K562 (cell line): ENCODE measurements around the gene BNIP3. TPM values are rescaled to one million over a fixed set of nuclear protein-coding genes. Genes with fewer than 3 reads are reported as not detected.

Experiments
- ATAC-seq: fragments of 200-7000 bp; cut with Tn5 transposase; 3 replicates; pipeline ENCODE4 v1.9.1; 2020; ENCODE audit warnings: moderate library complexity
- BruUV-seq: library from RNA; stranded (reverse); fragments of 400-500 nt; replicated peaks from 2 replicates; lab custom pipeline; 2021; lab: Mats Ljungman, UMichigan
- CTCF ChIA-PET: fragments of 300-600 bp; formaldehyde crosslinking; extraction: SDS; loops from one replicate; lab custom pipeline; 2021; ENCODE audit warnings: low intra/inter-chr PET ratio; lab: Yijun Ruan, JAX
- POLR2A ChIA-PET: fragments of 300-600, 350-650 bp; sonication (Branson Sonifier 250); formaldehyde crosslinking; extraction: SDS; loops from one replicate; lab custom pipeline; 2021; ENCODE audit warnings: antibody characterized with exemption, inconsistent platforms; lab: Yijun Ruan, JAX
- DNase-seq, 4 experiments: peaks; one replicate each; pipeline versions ENCODE4 v3.0.0 to v3.0.0-alpha.2; 2011 to 2018; ENCODE audit warnings: low spot score in 3 of 4, mixed read lengths in 3 of 4; ENCODE audit errors: extremely low read depth in 1 of 4
- FAIRE-seq: peaks from 2 replicates; lab custom pipeline; 2011; peaks lifted over from hg19 to GRCh38; lab: Jason Lieb, UNC
- H2AFZ ChIP-seq: 2 replicates; pipeline ENCODE4 v1.6.0; 2011; ENCODE audit warnings: low read depth, low read length, control low read depth, inconsistent platforms
- H3K27ac ChIP-seq: fragments of 200-600 bp; 3 replicates; pipeline ENCODE4 v1.8.0; 2011; ENCODE audit warnings: low read depth, mild to moderate bottlenecking, control low read depth, inconsistent platforms, low read length, moderate library complexity, mixed read lengths; ENCODE audit errors: extremely low read depth
- H3K27me3 ChIP-seq, 2 experiments: fragments of 300-600 bp in 1 of 2; 2 replicates in 1 of 2; 3 replicates in 1 of 2; pipeline versions ENCODE4 v1.6.0 to v1.8.0; 2011; ENCODE audit warnings: inconsistent platforms in 2 of 2, low read length in 2 of 2, mild to moderate bottlenecking in 1 of 2, mixed read lengths in 1 of 2, moderate library complexity in 1 of 2; ENCODE audit not compliant: control insufficient read depth in 2 of 2, insufficient read depth in 2 of 2
- H3K36me3 ChIP-seq: fragments of 300-600 bp; 3 replicates; pipeline ENCODE4 v1.8.0; 2011; ENCODE audit warnings: mild to moderate bottlenecking, low read length, inconsistent platforms; ENCODE audit not compliant: control insufficient read depth, insufficient read depth
- H3K4me1 ChIP-seq, 2 experiments: fragments of 200-600 bp in 1 of 2; replicated peaks in 1 of 2; 2 replicates in 1 of 2; 3 replicates in 1 of 2; pipeline versions ENCODE4 v1.5.1 to v1.8.0; 2011; ENCODE audit warnings: inconsistent platforms in 2 of 2, low read length in 2 of 2, mild to moderate bottlenecking in 1 of 2, mixed read lengths in 1 of 2, moderate library complexity in 1 of 2; ENCODE audit not compliant: control insufficient read depth in 2 of 2, insufficient read depth in 2 of 2
- H3K4me2 ChIP-seq: 2 replicates; pipeline ENCODE4 v1.6.1; 2011; ENCODE audit warnings: low read length, control low read depth, inconsistent platforms, mixed read lengths; ENCODE audit not compliant: insufficient read depth
- H3K4me3 ChIP-seq: fragments of 200-600 bp; sonication (generic), shearing (Covaris generic); 2 replicates; pipeline ENCODE4 v1.5.1; 2016; ENCODE audit warnings: control low read depth, inconsistent platforms
- H3K79me2 ChIP-seq: fragments of 200-600 bp; 3 replicates; pipeline ENCODE4 v1.8.0; 2011; ENCODE audit warnings: low read length, inconsistent platforms; ENCODE audit not compliant: control insufficient read depth, insufficient read depth
- H3K9ac ChIP-seq, 2 experiments: 2 replicates each; pipeline versions ENCODE4 v1.6.0 to v1.6.1; 2011; ENCODE audit warnings: low read depth in 2 of 2, low read length in 2 of 2, control low read depth in 1 of 2, inconsistent platforms in 1 of 2, mild to moderate bottlenecking in 1 of 2, mixed read lengths in 1 of 2; ENCODE audit not compliant: insufficient read depth in 1 of 2
- H3K9me1 ChIP-seq: one replicate; pipeline ENCODE4 v1.6.0; 2011; ENCODE audit warnings: inconsistent platforms, mild to moderate bottlenecking, low read length, moderate library complexity; ENCODE audit not compliant: control insufficient read depth, insufficient read depth
- H3K9me3 ChIP-seq: replicated peaks from 2 replicates; pipeline ENCODE4 v1.5.1; 2011; ENCODE audit warnings: low read depth, low read length, inconsistent platforms; ENCODE audit not compliant: control insufficient read depth, insufficient read depth
- H4K20me1 ChIP-seq: replicated peaks from 2 replicates; pipeline ENCODE4 v1.6.1; 2011; ENCODE audit warnings: low read length, inconsistent platforms, mixed read lengths; ENCODE audit not compliant: control insufficient read depth, insufficient read depth
- BHLHE40 ChIP-seq: IDR thresholded peaks from 2 replicates; pipeline ENCODE4 v1.6.1; 2011; ENCODE audit warnings: low read length, improper control_type of control experiment
- HDAC6 ChIP-seq: IDR thresholded peaks from 2 replicates; pipeline ENCODE4 v1.6.1; 2012; ENCODE audit warnings: low read depth, mild to moderate bottlenecking, control low read depth, inconsistent platforms, low read length, moderate library complexity
- LEF1 ChIP-seq: fragments of 450-650 bp; IDR thresholded peaks from 2 replicates; pipeline ENCODE4 v1.6.1; 2016; ENCODE audit warnings: mild to moderate bottlenecking
- NR1H2 ChIP-seq: sonication (generic); formaldehyde crosslinking; IDR thresholded peaks from 2 replicates; pipeline ENCODE4 v1.4.0; 2020; ENCODE audit warnings: mild to moderate bottlenecking, missing genetic modification reagents
- SUPT5H ChIP-seq: fragments of 450-650 bp; IDR thresholded peaks from 2 replicates; pipeline ENCODE4 v1.6.1; 2016
- ZBED1 ChIP-seq: IDR thresholded peaks from 2 replicates; pipeline ENCODE4 v1.6.1; 2014
- WGBS: fragments of 100-300 bp; shearing (Covaris generic); methylation state at CpG from one replicate; pipeline ENCODE4 v1.1.6; 2016; ENCODE audit warnings: low coverage, mixed read lengths; ENCODE audit not compliant: insufficient coverage; ENCODE audit errors: missing lambda C conversion rate; 5-methylcytosine and 5-hydroxymethylcytosine counted together
- in situ Hi-C: fragments of 300-500 bp; cut with MboI; formaldehyde crosslinking; loops from 4 replicates; pipeline ENCODE4 v1.15.0; 2018; ENCODE audit warnings: inconsistent platforms, mixed read lengths
- intact Hi-C: fragments of 100-400 bp; cut with micrococcal nuclease; formaldehyde crosslinking; loops from 2 replicates; pipeline ENCODE4 v1.14.2; 2022
- polyA plus RNA-seq, 8 experiments: library from polyadenylated mRNA; depleted of rRNA in 4 of 8; stranded (reverse) in 5 of 8; unstranded in 3 of 8; fragments of >200 nt; fragmentation: Nextera tagmentation in 2 of 8; fragmentation: Illumina TruSeq in 1 of 8; extraction: Ambion mirVana in 2 of 8; extraction: Trizol in 1 of 8; gene quantifications; 2 replicates each; pipeline versions ENCODE4 v1.2.1 to v1.2.3, GENCODE V29; 2011 to 2014; ENCODE audit warnings: inconsistent platforms in 1 of 8, missing spikeins in 1 of 8
- total RNA-seq, 7 experiments: library from RNA; depleted of rRNA in 6 of 7; stranded (reverse); fragments of >200 nt in 6 of 7; fragmentation: Illumina TruSeq in 2 of 7; extraction: Trizol in 2 of 7; gene quantifications; 2 replicates each; pipeline versions ENCODE4 v1.2.1 to v1.2.3, GENCODE V29; 2011 to 2021; ENCODE audit warnings: low replicate concordance in 1 of 7
- TF ChIP-seq, protein P1 (sequence below), 2 experiments: fragments of 150-350 bp in 1 of 2; IDR thresholded peaks; 2 replicates each; pipeline ENCODE4 v1.6.1; 2012 to 2016; ENCODE audit warnings: low read depth in 2 of 2, low read length in 2 of 2, mild to moderate bottlenecking in 1 of 2, moderate library complexity in 1 of 2
- TF ChIP-seq, protein P2 (sequence below), 2 experiments: fragments of 450-650 bp; IDR thresholded peaks; 2 replicates each; pipeline ENCODE4 v1.6.1; 2016; ENCODE audit warnings: mild to moderate bottlenecking in 2 of 2, borderline replicate concordance in 1 of 2, low read depth in 1 of 2, moderate library complexity in 1 of 2
- TF ChIP-seq, protein P3 (sequence below): fragments of 250-450 bp; sonication (Bioruptor Pico); IDR thresholded peaks from 2 replicates; pipeline ENCODE4 v1.8.0; 2022; ENCODE audit warnings: inconsistent platforms, mild to moderate bottlenecking, moderate library complexity, borderline replicate concordance

Gene BNIP3
- total and polyA plus RNA-seq, 9 of the 15 experiments (the other 6 are each of a cell fraction or from before 2014, with no cell fraction given) = 9.2 to 119 (median 42.2) TPM

DNA sequence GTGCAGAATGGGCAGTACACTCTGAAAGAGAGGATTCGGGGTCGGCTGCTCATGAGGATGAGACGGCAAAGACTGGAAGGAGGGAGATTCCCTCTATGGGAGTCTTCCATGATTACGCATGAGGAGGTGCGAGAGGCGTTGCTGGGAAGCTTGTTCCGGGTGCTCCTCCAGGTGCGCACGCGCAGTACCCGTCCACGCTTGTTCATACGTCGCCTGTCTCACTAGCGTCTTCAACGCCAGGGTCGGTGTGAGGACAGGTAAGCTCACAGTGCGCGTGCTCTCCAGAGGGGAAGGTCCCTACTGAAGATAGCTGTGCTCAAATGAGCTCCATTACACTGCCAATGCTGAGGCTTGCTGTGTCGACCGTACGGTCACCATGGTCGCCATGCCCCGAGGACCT, 39.3 kb upstream of the BNIP3 start:
- H3K79me2 ChIP-seq = no peaks in the 10 kb centered on the region
- H2AFZ ChIP-seq = no peak overlapping the region
- no peaks in the 10 kb centered on the region for H4K20me1 ChIP-seq
- no TSS peak for BruUV-seq
- H3K4me2 ChIP-seq = no peak overlapping the region
- ChIA-PET POLR2A (interaction anchor here (0.6 to 0.7 kb wide), 2 partner anchors 12 to 781 kb away, joined by 3 to 4 read pairs; no protein-coding TSS in a partner anchor), CTCF (no interaction called here)
- 54% methylated on average over 20 of the region's 24 CpGs for WGBS
- H3K27me3 ChIP-seq = peaks cover 13 to 19% of the 10 kb centered on the region in 2 experiments; a peak in 4 of 5 replicates
- no peaks in the 10 kb centered on the region for H3K9me3 ChIP-seq
- DNase-seq = no peak
- H3K27ac ChIP-seq = no peak overlapping the region
- no peak for ATAC-seq
- in situ Hi-C loops (loop anchor here (5.0 kb wide), 1 partner anchor 134 kb away; no protein-coding TSS in a partner anchor), intact Hi-C loops (loop anchor here (5.0 kb wide), 1 partner anchor 39 kb away; the partner anchor contains the start of gene BNIP3)
- peaks cover 7 to 22% of the 10 kb centered on the region in 2 experiments; a peak in 3 of 5 replicates for H3K4me1 ChIP-seq
- H3K9me1 ChIP-seq = no peaks in the 10 kb centered on the region
- no peaks in the 10 kb centered on the region for H3K36me3 ChIP-seq
- H3K9ac ChIP-seq = no peak overlapping the region
- H3K4me3 ChIP-seq = no peak overlapping the region
- no peak for FAIRE-seq
- TF ChIP-seq BHLHE40 (no peak), SUPT5H (no peak), NR1H2 (CRISPR knock-in tag) (no peak), LEF1 (no peak), ZBED1 (no peak), HDAC6 (no peak)
- TF ChIP-seq, protein P1, sequence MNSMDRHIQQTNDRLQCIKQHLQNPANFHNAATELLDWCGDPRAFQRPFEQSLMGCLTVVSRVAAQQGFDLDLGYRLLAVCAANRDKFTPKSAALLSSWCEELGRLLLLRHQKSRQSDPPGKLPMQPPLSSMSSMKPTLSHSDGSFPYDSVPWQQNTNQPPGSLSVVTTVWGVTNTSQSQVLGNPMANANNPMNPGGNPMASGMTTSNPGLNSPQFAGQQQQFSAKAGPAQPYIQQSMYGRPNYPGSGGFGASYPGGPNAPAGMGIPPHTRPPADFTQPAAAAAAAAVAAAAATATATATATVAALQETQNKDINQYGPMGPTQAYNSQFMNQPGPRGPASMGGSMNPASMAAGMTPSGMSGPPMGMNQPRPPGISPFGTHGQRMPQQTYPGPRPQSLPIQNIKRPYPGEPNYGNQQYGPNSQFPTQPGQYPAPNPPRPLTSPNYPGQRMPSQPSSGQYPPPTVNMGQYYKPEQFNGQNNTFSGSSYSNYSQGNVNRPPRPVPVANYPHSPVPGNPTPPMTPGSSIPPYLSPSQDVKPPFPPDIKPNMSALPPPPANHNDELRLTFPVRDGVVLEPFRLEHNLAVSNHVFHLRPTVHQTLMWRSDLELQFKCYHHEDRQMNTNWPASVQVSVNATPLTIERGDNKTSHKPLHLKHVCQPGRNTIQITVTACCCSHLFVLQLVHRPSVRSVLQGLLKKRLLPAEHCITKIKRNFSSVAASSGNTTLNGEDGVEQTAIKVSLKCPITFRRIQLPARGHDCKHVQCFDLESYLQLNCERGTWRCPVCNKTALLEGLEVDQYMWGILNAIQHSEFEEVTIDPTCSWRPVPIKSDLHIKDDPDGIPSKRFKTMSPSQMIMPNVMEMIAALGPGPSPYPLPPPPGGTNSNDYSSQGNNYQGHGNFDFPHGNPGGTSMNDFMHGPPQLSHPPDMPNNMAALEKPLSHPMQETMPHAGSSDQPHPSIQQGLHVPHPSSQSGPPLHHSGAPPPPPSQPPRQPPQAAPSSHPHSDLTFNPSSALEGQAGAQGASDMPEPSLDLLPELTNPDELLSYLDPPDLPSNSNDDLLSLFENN (IDR thresholded peaks at IDR 0.05; ENCODE audit: low read depth in 2 of 2, low read length in 2 of 2) = no peak
- TF ChIP-seq, protein P2, sequence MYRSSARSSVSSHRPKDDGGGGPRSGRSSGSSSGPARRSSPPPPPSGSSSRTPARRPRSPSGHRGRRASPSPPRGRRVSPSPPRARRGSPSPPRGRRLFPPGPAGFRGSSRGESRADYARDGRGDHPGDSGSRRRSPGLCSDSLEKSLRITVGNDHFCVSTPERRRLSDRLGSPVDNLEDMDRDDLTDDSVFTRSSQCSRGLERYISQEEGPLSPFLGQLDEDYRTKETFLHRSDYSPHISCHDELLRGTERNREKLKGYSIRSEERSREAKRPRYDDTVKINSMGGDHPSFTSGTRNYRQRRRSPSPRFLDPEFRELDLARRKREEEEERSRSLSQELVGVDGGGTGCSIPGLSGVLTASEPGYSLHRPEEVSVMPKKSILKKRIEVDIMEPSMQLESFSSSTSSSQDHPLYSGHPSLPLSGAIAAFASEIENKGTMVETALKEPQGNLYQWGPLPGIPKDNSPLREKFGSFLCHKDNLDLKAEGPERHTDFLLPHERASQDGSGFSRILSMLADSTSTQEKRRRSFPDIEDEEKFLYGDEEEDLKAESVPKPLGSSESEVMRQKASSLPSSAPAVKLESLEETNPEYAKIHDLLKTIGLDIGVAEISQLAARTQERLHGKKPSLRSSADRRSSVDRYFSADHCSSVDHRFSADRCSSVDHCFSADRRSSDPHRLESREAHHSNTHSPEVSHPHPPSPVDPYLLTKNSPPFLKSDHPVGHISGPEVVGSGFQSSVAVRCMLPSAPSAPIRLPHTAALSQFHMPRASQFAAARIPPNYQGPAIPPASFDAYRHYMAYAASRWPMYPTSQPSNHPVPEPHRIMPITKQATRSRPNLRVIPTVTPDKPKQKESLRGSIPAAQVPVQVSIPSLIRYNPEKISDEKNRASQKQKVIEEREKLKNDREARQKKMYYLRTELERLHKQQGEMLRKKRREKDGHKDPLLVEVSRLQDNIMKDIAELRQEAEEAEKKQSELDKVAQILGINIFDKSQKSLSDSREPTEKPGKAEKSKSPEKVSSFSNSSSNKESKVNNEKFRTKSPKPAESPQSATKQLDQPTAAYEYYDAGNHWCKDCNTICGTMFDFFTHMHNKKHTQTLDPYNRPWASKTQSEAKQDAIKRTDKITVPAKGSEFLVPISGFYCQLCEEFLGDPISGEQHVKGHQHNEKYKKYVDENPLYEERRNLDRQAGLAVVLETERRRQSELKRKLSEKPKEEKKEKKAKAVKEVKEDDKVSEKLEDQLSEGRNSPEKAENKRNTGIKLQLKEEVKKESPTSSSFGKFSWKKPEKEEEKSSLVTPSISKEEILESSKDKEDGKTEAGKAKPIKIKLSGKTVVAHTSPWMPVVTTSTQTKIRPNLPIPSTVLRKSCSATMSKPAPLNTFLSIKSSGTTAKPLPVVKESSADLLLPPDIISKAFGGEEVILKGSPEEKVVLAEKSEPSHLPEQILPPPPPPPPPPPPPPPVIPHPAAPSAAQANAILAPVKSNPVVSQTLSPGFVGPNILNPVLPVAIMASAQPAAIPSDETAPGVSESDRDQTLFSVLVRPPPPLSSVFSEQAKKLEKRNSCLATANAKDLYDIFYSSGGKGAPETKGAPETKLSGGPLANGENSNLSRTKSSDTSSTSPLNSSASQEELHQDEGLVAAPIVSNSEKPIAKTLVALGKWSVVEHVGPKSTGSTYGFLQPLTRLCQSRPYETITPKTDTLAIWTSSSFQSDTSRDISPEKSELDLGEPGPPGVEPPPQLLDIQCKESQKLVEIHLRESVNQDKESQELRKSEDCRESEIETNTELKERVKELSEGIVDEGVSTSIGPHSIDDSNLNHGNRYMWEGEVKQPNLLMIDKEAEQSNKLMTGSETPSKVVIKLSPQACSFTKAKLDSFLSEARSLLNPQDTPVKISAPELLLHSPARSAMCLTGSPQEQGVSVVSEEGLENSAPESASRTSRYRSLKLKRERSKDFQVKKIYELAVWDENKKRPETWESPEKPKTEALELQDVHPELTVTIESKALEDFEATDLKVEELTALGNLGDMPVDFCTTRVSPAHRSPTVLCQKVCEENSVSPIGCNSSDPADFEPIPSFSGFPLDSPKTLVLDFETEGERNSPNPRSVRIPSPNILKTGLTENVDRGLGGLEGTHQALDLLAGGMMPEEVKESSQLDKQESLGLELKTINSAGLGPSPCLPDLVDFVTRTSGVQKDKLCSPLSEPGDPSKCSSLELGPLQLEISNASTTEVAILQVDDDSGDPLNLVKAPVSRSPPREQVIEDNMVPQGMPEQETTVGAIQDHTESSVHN (IDR thresholded peaks at IDR 0.05; ENCODE audit: borderline replicate concordance in 1 of 2, low read depth in 1 of 2) = no peak
- TF ChIP-seq, protein P3, sequence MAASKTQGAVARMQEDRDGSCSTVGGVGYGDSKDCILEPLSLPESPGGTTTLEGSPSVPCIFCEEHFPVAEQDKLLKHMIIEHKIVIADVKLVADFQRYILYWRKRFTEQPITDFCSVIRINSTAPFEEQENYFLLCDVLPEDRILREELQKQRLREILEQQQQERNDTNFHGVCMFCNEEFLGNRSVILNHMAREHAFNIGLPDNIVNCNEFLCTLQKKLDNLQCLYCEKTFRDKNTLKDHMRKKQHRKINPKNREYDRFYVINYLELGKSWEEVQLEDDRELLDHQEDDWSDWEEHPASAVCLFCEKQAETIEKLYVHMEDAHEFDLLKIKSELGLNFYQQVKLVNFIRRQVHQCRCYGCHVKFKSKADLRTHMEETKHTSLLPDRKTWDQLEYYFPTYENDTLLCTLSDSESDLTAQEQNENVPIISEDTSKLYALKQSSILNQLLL (CRISPR knock-in tag) = no peak
